GM21717 (cell line): ENCODE data around the gene MINDY1.

Experiments used
- ATAC-seq: cut with Tn5 transposase; IDR thresholded peaks from one replicate; pipeline ENCODE4 v1.9.1; 2021; ENCODE audit warnings: mild to moderate bottlenecking, moderate library complexity; ENCODE audit not compliant: unreplicated experiment

The MINDY1 gene, protein sequence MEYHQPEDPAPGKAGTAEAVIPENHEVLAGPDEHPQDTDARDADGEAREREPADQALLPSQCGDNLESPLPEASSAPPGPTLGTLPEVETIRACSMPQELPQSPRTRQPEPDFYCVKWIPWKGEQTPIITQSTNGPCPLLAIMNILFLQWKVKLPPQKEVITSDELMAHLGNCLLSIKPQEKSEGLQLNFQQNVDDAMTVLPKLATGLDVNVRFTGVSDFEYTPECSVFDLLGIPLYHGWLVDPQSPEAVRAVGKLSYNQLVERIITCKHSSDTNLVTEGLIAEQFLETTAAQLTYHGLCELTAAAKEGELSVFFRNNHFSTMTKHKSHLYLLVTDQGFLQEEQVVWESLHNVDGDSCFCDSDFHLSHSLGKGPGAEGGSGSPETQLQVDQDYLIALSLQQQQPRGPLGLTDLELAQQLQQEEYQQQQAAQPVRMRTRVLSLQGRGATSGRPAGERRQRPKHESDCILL

DNA sequence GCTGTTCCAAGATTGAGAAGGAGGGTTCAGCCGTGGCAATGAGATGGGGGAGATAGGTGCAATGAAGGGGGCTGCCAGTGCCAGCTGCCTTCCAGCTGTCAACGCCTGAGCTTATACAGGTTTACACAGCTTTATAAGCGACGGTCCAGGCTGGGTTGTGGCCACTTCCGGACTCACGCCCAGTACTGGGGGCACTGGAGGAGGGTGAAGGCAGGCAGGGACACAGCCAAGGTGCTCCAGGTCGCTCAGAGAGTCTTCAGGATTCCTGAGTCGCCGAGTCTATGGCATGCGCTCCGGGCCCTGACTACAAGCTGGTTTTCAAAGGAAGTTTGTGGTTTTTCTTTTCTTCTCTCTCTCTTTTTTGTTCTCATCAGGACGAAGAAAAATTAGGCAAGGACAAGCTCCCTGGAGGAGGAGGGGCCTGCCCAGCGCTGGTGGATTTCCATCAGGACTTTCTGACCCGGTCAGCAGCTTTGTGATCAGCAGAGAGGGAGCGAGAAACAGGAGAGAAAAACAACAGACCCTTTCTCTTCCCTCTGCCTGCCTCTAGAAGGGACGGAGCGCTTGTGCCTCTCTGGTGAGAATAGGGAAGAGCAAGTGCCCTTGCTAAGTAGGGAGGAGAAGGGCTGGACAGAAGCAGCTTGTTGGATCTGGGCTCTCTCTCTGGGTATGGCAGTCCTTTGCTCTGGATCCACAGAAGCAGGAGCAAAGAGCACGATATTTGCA, at the start of gene MINDY1:
Gene MINDY1, minus strand, starts transcription at position 576 of the 726 bp plus-strand sequence. CDS start 4,285 bp downstream, outside the sequence.
- peak; percentile 36 for ATAC-seq

DNA sequence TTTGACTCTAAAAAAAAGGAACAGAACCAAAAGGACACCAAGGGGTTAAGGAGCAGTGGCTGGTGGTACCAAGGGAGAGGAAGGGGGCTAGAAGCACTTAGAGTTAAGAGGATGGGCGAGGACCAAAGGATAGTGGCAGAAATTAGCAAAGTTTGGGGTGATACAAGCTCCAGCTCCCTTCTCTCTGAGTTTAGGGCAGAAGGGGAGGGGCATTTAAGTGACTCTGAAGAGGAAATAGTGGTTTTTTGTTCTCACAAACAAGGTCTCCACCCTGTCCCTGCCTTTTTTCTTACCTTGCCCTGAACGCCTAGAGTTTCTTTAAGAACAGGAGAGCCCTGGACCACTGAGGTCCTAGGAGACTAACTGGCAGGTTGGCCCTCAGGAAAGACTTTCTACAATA, 49.4 kb upstream of the MINDY1 start:
- ATAC-seq = no peak

DNA sequence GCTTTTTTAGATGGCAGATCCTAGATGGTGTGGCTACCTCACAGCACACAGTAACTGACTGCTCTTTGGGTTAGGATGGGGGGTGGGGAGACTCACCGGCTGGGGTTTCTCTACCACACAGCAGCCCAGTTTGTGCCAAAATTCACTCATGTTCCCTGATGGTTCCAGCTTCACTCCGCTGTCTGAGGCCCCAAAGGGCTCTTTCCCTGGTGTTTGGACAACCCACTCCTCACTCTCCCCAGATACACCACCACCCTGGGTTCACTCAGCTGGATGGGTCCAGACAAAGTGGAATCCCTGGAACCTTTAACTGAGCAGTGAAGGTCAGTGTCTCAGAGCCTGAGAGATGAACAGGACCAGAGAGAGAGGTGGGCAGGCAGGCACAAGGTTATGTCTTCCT, 48.9 kb upstream of the MINDY1 start:
- ATAC-seq = no peak

DNA sequence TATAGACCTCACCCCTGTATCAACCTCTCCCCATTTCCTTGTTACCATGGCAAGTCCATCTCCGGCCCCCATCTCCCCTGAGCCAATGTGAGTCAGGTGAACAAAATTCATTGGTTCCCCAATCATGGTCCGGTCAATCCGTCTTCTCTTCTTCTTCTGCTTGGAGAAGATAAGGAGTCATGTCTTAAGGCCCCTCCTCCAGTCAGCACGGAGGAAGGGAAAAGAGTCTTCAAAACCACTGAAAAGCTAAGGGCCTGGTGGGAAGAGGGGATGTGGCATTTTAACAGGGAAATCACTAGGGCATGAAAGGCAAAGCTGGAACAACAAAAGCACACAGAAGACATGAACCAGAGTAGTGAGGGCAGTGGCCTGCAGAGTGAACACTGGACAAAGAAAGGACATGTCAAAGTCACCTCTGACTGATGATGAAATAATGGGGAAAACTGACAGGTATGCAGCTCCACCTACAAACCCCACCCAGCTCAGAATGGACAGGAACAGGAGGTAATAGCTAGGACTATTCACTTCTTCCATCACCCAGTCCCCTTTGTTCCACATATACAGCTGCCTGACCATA, 48.4 kb upstream of the MINDY1 start:
- ATAC-seq = no peak

DNA sequence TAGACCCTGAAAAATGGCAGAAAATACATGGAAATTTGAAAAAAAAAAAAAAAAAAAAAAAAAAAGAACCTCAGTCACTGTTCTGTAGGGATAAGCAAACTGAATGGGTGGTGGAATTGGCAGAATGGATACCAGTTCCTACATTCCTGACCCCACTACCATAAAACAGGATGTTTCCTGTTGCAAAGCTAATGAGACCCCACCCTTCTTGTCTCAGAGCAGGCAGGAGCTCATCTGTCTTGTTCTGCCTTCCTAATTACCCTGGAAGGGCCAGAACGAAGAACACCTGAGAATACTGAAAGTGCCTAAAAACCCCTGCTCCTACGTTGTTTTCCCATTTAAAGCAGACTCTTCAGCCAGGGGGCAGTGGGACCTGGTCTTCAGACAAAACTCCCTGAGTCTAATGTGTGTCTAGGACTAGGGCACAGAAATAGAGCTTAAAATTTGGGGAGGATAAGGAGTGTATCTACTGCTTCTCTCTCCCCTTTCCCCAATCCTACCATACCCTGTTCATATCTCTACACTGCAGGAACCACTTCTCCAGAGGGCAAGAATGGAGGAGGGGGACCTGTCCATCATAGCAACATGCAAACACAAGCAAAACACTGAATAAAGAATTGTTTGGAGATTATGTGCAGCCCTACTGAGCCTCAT, 44.8 kb upstream of the MINDY1 start:
- ATAC-seq = no peak

DNA sequence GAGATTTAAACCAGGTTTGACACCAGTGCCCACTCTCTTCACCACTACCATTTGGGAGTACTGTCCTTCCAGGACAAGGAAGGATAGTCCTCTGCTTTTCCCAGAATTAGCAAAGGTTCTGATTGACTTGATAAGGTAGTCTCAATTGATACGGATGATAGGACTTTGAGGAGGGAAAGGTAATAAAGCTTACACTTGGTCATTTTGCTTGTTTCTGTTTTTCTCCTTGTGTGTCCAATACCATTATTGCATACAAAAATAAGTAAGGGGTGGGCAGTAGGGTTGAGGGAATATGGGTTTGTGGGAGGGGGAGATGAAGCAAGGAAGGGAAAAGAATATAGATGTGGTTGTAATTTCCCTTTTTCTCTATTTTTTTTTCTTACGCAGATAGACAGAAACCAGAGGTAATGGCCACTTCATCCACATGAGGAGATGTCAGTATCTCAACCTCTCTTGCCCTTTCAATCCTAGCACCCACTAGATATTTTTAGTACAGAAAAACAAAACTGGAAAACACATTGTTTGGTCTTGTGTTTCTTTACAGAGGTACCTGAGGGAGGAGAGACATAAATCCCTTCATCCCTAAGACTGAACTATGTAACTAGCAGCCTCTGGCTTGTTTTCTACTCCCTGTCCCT, 43.5 kb upstream of the MINDY1 start:
- no peak for ATAC-seq

DNA sequence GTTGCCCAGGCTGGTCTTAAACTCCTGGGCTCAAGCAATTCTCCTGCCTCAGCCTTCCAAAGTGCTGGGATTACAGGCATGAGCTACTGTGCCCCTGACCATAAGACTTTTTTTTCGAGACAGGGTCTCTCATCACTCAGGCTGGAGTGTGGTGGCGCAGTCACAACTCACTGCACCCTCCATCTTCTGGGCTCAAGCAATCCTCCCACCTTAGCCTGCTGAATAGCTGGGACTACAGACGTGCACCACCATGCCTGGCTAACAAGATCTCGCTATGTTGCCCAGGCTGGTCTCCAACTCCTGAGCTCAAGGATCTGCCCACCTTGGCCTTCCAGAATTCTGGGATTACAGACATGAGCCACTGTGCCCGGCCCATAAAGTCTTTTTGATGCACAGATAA, 42.8 kb upstream of the MINDY1 start:
- ATAC-seq = no peak

DNA sequence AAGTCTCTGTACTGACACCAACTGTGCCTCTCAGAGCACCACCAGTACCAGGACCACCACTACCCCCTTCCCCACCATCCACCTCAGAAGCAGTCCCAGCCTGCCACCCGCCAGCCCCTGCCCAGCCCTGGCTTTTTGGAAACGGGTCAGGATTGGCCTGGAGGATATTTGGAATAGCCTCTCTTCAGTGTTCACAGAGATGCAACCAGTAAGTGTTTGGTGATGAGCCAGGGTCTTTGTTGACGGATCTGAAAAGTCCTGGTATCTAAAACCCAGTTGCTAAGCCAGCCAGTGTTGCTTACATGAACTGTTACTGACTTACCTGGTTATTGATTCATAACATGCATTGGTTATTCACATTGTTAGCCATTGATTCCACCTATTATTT, 41.9 kb upstream of the MINDY1 start:
- no peak for ATAC-seq

DNA sequence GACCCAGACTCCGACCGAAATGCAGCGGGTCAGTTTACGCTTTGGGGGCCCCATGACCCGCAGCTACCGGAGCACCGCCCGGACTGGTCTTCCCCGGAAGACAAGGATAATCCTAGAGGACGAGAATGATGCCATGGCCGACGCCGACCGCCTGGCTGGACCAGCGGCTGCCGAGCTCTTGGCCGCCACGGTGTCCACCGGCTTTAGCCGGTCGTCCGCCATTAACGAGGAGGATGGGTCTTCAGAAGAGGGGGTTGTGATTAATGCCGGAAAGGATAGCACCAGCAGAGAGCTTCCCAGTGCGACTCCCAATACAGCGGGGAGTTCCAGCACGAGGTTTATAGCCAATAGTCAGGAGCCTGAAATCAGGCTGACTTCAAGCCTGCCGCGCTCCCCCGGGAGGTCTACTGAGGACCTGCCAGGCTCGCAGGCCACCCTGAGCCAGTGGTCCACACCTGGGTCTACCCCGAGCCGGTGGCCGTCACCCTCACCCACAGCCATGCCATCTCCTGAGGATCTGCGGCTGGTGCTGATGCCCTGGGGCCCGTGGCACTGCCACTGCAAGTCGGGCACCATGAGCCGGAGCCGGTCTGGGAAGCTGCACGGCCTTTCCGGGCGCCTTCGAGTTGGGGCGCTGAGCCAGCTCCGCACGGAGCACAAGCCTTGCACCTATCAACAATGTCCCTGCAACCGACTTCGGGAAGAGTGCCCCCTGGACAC, 41.4 kb upstream of the MINDY1 start:
- ATAC-seq = no peak

DNA sequence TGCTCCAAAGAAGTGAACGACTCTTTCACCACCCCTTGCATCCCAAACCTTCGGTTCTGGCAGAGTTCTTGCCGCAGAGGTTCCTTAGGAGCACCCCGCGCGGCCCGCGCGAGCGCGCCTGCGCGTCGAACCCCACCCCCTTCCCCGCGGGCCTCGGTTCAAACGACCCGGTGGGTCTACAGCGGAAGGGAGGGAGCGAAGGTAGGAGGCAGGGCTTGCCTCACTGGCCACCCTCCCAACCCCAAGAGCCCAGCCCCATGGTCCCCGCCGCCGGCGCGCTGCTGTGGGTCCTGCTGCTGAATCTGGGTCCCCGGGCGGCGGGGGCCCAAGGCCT, 40.9 kb upstream of the MINDY1 start, which contains the start of gene C1orf56:
Gene C1orf56, plus strand, starts transcription at position 161 of the 334 bp plus-strand sequence. Its CDS starts 97 bp downstream, at position 258.
- no peak for ATAC-seq

DNA sequence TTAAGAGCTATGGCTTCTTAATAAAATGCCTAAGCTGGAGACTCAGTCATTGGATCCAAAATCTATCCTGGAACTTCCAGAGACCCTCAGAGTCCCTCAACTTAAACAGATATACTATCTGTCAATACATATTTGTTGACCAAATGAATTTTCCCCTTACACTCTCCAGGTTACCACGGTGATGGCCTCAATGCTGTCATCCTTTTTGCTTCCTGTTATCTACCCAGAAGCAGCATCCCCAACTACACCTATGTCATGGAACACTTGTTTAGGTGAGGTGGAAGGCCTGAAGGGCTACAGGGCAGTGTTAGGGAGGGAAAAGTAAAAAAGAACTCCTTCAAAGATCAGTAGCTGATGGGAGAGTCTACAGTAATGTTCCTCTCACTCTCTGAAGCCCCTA, 36.5 kb upstream of the MINDY1 start:
- no peak for ATAC-seq

DNA sequence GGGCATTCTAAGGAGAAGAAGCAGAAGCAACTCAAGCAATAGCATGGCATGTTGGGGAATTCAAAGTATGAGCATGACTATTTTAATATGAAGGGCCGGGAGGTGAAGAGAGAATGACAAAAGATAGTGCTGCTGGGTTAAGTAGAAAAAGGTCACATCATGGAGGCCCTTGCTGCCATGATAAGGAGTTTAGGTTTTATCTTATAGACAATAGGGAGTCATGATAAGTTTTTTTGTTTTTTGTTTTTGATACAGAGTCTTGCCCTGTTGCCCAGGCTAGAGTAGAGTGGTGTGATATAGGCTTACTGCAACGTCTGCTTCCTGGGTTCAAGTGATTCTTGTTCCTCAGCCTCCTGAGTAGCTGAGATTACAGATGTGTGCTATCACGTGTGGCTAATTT, 32.8 kb upstream of the MINDY1 start:
- no peak for ATAC-seq

DNA sequence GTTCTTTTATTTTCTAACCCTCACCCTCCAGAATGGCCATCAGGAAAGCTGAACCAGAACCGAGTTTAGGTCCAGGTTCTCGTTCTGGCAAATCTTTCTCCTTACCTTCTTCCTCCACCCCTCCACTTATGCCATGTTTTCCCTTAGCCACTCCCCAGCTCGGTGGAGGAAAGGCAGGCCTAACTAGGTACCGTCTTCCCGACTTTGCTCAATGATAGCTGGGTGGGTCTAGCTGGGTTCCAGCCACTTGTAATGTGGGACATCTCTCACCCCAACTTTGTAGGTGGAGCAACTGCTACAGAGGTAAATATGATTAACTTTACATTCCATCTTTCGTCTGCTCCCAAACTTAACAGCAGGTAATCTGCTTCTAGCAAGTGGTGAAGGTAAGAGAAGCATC, 30.3 kb upstream of the MINDY1 start:
- no peak for ATAC-seq

DNA sequence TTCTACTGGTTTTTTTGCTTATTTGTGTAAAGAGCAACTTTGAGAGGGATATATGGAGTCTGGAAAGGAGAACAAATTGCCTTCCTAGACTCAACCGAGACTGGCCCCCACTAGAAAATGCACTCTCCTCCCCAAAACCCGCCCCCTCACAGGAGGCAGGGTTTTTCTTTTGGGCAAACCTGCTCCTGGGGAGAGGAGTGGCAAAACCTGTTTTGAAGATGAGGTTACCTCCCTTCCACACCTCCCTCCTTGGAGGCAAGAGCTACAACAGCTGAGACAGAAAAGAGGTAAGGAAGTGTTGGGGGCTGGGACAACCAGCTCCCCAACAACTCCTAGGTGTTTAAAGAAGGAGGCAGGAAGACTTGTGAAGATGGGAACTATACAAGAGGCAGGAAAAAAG, 29.7 kb upstream of the MINDY1 start, which contains the start of gene BNIPL:
Gene BNIPL, plus strand, starts transcription at position 231 of the 400 bp plus-strand sequence. Its CDS starts 140 bp downstream, at position 371.
- ATAC-seq = no peak

DNA sequence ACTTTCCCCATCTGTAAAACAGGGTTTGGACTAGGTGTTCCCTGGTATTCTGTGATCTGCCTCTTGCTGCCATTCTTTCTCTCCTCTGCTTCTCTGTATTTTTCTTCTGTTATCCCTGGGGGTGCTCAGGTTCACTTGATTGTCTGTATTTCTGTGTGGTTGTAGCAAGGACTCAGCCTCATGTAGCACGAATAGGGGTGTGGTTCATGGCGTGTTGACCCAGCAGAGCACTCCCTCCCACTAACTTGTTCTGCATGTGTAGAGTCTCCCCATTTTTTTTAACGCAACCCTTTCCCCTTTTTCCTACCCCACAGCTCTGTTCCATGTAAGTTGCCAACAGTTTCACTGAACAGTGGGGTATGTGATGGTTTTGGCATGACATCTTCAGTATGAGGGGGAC, 28.5 kb upstream of the MINDY1 start:
- no peak for ATAC-seq

DNA sequence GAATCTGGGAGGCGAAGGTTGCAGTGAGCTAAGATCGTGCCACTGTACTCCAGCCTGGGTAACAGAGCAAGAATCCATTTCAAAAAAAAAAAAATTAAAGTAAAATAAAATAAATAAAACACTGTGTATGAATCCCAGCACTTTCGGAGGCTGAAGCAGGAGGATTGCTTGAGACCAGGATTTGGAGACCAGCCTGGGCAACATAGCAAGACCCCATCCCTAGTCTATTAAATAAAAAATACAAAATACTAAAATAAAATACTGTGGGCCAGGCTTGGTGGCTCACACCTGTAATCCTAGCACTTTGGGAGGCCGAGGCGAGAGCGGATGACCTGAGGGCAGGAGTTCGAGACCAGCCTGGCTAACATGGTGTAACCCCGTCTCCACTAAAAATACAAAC, 25.5 kb upstream of the MINDY1 start:
- no peak for ATAC-seq

DNA sequence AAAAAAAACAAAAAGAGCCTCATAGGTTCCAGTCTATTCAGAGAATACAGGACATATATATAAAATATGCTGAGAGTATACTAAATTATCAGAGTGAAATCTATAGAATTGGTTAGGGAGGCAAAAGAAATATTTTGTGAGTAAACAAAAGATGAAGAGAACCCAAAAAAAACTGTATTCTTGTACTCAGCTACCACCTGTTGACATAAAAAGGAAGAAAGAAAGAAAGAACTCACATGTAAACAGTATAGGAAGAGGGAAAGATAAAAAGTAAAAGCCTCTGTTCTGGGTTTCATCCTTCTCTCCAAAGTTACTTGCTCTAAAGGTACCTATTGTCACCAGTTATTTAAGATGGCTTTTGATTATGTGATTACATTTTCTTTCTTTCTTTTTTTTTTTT, 19.8 kb upstream of the MINDY1 start:
- ATAC-seq = no peak

DNA sequence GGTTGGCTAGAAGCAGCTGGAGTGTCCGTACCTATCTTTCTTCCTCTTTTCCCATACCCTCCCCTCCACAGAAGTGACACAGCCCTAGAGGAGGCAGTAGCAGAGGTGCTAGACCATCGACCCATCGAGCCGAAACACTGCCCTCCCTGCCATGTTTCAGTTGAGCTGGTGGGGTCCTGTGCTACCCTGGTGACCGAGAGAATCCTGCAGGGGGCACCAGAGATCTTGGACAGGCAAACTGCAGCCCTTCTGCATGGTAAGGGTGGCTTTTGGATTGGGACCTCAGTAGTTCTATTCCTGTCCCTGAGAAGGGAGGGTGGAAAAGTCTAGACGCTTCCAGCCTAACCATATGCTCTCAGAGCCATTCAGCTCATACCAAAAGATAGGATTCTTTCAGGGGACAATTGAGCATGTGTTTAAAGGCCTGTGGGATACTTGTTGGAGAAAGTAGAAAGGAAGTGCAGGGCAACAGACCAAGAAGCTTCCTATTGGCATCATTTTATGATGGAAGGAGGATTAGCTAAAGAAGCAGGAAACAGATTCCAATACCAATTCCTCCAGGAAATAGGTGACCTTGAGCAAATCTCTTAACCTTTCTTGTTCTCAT, 17.9 kb upstream of the MINDY1 start:
- no peak for ATAC-seq

DNA sequence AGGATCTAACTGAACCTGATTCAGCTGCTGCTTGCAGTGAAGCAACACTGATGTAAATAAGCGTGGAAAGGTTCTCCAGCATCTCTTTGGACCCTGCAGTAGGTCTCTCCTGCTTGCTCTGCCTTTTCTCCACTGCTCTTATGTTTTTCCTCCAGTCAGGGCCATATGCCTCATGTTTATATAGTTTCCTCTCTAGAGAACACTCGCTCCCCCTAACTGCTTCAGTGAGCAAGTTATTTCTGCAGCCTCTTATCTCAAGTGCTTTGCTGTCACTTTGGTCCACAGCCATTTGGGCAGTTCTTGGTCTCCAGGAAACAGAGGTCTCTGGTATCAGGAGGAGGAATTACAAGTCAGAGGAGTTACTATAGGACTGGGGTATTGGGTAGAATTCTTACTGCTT, 6.8 kb upstream of the MINDY1 start:
- no peak for ATAC-seq
